NCI-H446 (cell line): ENCODE data around the gene RCAN2.

Experiments used
- DNase-seq, 2 experiments: peaks; one replicate each; lab custom pipeline; 2025; lab: John Stamatoyannopoulos, UW

Gene RCAN2

GRCh38 chr6:46254331-46254730 is 236.9 kb downstream of the RCAN2 start:
- DNase-seq, result no peak

DNA sequence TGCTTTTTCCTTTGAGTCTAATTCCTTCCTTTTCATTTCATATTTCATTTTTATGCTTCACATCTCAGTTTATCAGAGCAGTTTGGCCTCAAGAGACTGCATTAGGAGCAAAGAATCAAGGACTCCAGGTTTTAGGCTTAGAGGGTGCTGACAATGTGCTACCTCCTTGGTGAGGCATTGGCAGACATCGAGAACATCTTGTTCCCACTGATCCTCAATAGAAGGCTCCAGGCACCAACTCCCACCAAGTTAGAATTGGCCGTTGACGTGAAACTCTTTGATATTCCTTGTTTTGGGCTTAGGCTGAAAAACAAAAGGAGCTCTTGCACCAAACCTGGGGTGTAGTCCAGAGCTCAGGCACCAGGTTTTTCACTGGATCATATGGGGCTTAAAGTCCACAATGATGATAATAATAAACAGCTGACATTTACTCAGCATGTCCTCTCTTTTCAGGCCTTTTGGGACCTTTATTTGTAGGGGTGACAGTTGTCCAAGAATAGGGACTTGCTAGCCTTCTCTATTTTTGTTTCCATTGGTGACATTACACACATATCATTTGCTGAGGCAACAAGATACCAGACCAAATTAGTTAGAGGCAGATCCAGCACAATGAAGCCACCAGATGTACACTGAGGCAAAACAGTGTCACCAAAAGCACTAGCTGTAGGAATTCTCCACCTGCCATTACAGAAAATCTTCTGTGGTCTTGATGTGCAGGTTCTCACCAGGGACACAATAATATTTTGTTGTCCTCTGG is 239.5 kb downstream of the RCAN2 start:
- DNase-seq, result no peak

DNA sequence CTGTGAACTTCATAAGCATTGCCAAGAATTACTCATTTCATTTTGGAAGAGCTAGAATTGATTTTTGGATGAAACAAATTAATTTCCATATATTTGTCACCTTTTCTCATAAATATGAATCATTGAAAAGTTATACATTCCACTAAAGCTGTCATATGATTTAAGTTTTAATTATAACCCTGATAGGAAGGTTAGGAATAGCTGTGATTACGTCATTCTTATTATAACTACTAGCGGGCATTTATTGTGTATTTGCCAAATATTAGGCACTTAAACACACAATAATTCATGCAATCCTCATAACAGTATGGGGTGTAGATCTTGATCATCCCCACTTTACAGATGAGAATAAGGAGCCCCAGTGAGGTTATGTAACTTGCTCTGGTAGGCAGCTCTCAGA is 243.1 kb downstream of the RCAN2 start:
- no peak for DNase-seq

GRCh38 chr6:46246727-46247126 is 244.5 kb downstream of the RCAN2 start:
- DNase-seq, result no peak

DNA sequence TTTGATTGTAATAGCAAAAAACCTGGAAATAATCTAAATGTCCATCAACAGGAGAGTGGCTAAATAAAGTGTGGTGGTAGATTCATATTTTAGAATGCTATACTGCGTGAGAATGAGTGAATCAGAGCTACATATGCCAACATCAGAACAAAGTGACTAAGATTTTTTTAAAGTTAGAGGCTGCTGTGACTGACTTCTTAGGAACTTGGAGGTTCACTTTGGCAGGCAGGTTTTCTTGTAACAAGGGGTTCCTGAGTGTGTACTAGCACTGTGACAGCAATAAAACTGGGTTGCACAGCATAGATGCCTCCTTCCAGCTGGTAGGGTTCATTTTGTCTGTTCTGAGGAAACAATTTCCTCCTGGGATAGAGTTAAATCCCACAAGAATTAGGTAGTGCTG is 245.2 kb downstream of the RCAN2 start:
- DNase-seq, result no peak

- DNase-seq, result no peak
Observed at GRCh38 chr6:46244670-46245069, 246.6 kb downstream of the RCAN2 start.

- DNase-seq, result no peak
Observed at GRCh38 chr6:46243754-46244153, 247.5 kb downstream of the RCAN2 start.

DNA sequence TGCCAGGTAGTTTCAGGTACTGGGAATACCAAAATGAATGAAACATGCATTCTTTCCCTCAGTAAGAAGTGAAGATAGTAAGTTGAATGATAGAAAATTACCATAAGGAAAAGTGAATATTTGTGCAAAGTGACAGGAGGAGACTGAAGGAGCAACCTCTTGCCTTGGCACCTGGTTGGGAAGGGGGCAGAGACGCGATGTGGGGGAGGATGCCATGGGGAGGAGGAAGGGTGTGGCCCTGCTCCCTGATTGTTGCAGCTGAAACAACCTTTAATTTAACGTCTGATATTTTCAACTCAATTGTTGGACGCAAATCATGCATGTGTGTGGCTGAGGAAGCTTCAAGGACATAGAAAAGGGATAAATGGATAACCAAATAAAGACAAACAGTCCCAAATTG is 248.3 kb downstream of the RCAN2 start:
- no peak for DNase-seq

DNA sequence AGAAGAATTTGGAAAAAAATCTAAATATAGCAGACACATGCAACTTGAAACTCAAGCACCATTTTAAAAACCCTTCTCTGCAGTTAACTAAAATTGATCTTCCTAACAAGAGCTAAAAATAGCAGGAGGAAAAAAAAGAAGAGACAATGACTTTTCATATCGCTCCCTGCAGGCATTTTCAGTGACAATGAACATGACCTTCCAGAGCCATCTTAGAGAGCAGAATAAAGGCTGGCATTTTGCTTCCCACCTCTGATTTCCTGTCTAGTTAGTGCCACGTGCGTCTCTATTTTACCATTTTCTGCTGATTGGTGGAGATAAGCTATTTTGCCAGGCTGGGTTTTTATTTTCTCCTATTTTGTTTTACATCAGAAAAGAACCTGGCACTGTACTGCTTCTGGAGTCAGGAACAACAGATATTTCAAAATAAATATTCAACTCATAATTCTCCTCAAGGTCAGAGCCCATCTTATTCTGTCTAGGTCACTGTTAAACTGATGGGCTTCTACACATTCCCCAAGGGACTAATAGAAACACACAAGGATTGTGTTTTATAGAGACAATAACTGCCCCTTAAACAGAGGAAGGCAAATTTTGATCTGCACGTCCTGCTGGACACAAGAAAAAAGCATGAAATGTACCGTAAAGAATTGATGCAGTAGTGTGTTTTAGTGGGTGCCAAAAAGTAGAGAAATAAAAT is 250.2 kb downstream of the RCAN2 start:
- no peak for DNase-seq

- no peak for DNase-seq
Observed at GRCh38 chr6:46236752-46237151, 254.5 kb downstream of the RCAN2 start.

DNA sequence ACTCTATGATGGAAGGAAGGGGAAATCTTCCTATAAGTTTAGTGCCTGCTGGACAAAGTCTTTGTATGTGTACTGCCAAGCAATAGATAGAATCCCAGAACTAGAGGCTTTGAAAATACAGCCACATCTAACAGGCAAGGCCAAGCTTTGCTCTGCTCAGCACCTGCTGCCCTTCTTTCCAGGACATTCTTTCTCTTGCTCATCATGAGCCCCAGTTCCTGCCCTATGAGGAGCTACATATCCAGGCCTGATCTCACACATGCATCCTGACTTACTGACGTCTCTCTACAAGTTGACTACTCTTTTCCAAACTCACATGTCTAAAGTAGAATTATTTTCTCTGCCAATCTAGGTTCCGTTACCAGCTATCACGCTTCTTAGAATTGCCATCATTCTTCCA is 256.0 kb downstream of the RCAN2 start:
- no peak for DNase-seq

GRCh38 chr6:46234700-46235099 is 256.5 kb downstream of the RCAN2 start:
- no peak for DNase-seq

DNA sequence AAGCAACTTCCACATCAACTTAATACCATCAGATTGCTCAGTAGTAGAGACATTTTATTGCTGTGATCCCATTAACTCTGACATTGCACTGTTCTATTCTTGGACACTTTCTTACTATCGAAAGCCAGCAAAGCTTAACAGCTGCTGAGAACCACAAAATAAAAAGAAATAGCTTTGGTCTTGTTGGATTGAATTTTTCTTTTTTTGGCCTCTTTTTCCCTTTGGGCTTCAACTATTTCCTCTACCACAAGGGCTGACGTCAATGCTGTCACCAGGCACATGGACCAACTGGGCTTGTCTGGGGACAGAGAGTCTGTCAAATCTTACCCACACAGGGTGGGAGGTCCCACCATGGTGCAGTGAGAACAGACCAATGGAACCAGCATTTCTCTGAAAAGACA is 257.1 kb downstream of the RCAN2 start:
- no peak for DNase-seq

DNA sequence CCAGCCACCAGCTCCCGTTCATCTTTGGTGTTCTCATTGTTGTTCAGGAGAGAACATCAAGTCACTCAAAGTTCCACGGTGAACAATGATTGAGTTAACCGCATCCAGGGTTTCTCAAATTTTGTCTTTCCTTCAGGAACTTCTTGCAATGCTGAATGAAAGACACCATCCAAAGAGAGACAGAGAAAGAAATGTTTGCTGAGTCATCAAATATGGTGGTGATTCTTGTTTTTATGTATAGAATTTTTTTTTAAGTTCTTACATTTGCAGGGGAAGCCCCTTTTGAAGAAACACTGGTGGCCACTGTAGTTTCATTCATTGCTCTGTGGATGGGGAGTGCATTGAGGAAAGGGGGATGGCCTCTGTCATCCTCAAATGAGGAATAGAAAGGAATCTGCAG is 258.1 kb downstream of the RCAN2 start:
- no peak for DNase-seq

- no peak for DNase-seq
Observed at GRCh38 chr6:46222286-46222685, 269.0 kb downstream of the RCAN2 start.

DNA sequence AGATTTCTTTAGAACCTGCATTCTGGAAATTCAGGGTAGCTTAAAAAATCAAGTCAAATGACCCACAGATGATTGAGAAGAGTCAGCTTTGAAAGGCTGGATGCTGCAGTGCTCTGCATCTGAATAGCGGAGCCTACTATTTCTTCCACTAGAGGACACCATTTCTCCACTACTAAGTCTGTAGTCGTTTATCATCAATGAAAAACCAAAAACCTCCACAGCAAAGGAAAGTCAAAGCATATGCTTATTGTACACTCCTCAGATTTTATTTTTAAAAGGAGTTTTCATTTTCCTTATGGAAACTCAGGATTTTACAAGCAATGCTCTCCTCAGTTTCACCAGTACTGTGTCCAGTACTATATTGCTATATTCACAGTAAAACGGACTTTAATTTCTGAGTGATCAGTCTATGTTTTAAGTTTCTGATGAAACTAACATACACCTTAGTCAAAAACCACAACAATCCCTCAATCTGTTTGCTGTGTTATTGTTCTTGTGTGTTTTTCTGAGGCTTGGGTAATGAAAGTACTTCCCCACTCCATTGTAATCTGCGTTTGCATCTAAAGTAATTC is 269.9 kb downstream of the RCAN2 start:
- DNase-seq, result no peak

- DNase-seq, result no peak
Observed at GRCh38 chr6:46220352-46221221, 270.7 kb downstream of the RCAN2 start.

DNA sequence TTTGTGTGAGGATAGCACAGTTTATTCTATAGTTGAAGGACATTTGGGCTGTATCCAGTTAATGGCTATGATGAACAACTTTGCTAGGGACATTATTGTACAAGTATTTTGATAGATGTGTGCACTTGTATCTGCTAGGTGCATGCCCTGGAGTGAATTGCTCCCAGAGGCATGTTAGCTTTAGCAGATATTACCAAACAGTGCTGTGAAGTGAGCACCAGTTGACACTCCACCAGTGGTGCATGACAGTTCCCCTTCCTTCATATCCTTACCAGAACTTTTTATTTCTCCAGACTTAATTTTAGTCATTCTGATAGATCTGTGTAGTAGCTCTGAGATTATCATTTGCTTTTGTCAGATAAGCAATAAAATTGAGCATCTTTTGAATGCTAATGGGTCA is 271.6 kb downstream of the RCAN2 start:
- no peak for DNase-seq

DNA sequence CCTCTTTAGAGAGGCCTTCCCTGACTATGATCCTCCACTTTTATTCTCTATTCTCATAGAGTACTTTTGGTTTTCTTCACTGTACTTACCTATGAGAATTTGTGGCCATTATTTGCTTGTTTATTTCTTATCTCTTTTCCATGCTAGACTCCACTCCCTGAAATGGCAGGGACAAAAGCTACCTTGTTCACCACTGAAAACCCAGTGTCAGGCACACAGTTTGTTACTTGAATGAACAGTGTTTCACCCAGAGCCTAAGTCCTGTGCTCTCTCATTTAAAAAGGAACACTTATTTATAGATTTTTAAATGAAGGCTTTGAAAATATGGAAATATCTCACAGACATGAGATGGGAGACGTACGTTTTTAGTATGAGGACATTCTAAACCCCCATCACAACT is 272.8 kb downstream of the RCAN2 start:
- DNase-seq, result no peak

DNA sequence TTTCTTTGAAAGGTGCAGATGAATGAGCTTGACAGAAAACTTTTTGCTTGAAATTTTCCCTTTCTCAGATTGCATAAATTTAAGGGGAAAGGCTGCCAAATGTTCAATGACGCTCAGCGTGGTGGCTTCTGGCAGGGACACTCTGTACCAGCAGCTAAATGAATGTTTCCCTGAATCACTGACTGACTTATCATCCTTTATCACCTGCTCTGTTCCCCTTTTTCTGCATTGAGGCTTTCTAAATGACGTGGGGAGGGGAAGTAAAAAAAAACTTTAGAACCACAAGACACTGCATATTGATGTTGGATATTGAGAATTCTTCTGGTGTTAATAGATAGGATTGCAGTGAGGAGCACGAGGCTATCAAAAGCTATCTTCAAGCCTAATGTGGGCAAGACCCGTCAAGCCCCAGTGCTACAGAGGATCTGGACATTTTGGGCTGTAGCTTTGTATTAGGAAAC is 273.5 kb downstream of the RCAN2 start:
- DNase-seq, result no peak

GRCh38 chr6:46216879-46217278 is 274.4 kb downstream of the RCAN2 start:
- no peak for DNase-seq

DNA sequence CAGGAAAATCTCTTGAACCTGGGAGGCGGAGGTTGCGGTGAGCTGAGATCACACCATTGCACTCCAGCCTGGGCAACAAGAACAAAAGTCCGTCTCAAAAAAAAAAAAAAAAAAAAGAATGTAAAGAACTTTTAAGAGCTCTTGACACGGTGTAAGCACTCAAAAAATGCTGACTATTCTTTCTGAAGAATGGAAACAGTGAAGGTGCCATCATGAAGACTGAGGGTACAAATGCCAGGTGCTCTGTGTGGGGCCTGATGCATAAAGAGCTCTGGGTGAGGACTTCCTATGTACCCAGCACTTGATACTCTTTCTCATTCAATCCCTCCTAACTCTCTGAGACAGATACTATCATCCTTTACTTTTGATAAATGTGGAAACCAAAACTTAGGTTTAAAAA is 275.5 kb downstream of the RCAN2 start:
- no peak for DNase-seq
